GM12878 (cell line): ENCODE results near the gene FGF14.

ENCODE experiments used
- CTCF ChIP-seq, 3 experiments: IDR thresholded peaks in 2 of 3; conservative IDR thresholded peaks in 1 of 3; 2 replicates each; pipeline ENCODE4 v1.5.1; 2011; ENCODE audit warnings: low read depth in 3 of 3, low read length in 3 of 3, mild to moderate bottlenecking in 3 of 3, control low read depth in 2 of 3, moderate library complexity in 2 of 3, inconsistent platforms in 1 of 3, mixed read lengths in 1 of 3; ENCODE audit not compliant: control insufficient read depth in 2 of 3, insufficient read depth in 1 of 3; ENCODE audit errors: extremely low read depth in 1 of 3
- ETV6 ChIP-seq, 2 experiments: fragments of 450-650 bp in 1 of 2; IDR thresholded peaks in 1 of 2; conservative IDR thresholded peaks in 1 of 2; 2 replicates each; pipeline ENCODE4 v1.6.1; 2014; ENCODE audit warnings: antibody characterized with exemption in 1 of 2, borderline replicate concordance in 1 of 2, low read depth in 1 of 2, mild to moderate bottlenecking in 1 of 2, moderate library complexity in 1 of 2

GRCh38 chr13:102295316-102296048 lies 106.4 kb downstream of the FGF14 start:
- TF ChIP-seq ETV6 (conservative IDR thresholded peaks at IDR 0.05 in 1 of 2, IDR thresholded peaks at IDR 0.05 in 1 of 2; ENCODE audit: borderline replicate concordance in 1 of 2, low read depth in 1 of 2): no peak
- no peak for TF ChIP-seq CTCF (IDR thresholded peaks at IDR 0.05 in 2 of 3, conservative IDR thresholded peaks at IDR 0.05 in 1 of 3; ENCODE audit: control insufficient read depth in 2 of 3, extremely low read depth in 1 of 3, insufficient read depth in 1 of 3, low read depth in 3 of 3, low read length in 3 of 3)
